WTC11 (cell line): ENCODE data around the gene NUDCD3.

Experiments
- CREB1 ChIP-seq: sonication (generic); formaldehyde crosslinking; IDR thresholded peaks from 2 replicates; pipeline ENCODE4 v1.8.0; 2023; ENCODE audit warnings: mild to moderate bottlenecking, missing genetic modification reagents
- FOXJ3 ChIP-seq: sonication (generic); formaldehyde crosslinking; IDR thresholded peaks from 2 replicates; pipeline ENCODE4 v1.9.0; 2021; ENCODE audit warnings: missing genetic modification reagents, mild to moderate bottlenecking, borderline replicate concordance
- IRF2 ChIP-seq: sonication (generic); formaldehyde crosslinking; IDR thresholded peaks from 2 replicates; pipeline ENCODE4 v1.8.0; 2022; ENCODE audit warnings: low read depth, missing genetic modification reagents, borderline replicate concordance
- NR3C1 ChIP-seq: sonication (generic); formaldehyde crosslinking; conservative IDR thresholded peaks from 2 replicates; pipeline ENCODE4 v1.8.1; 2023; ENCODE audit warnings: low read depth, mild to moderate bottlenecking, missing genetic modification reagents
- TCF7 ChIP-seq: sonication (generic); formaldehyde crosslinking; IDR thresholded peaks from 2 replicates; pipeline ENCODE4 v1.8.0; 2022; ENCODE audit warnings: mild to moderate bottlenecking, low read depth, missing genetic modification reagents, moderate library complexity
- TEAD4 ChIP-seq: sonication (generic); formaldehyde crosslinking; IDR thresholded peaks from 2 replicates; pipeline ENCODE4 v1.8.0; 2022; ENCODE audit warnings: mild to moderate bottlenecking, missing genetic modification reagents
- TP53 ChIP-seq: sonication (generic); formaldehyde crosslinking; IDR thresholded peaks from 2 replicates; pipeline ENCODE4 v1.8.1; 2023; ENCODE audit warnings: mild to moderate bottlenecking, missing genetic modification reagents
- ZNF138 ChIP-seq: sonication (generic); formaldehyde crosslinking; conservative IDR thresholded peaks from 2 replicates; pipeline ENCODE4 v1.8.1; 2022; ENCODE audit warnings: mild to moderate bottlenecking, moderate library complexity, missing genetic modification reagents
- ZNF232 ChIP-seq: sonication (generic); formaldehyde crosslinking; IDR thresholded peaks from 2 replicates; pipeline ENCODE4 v1.8.0; 2022; ENCODE audit warnings: mild to moderate bottlenecking, missing genetic modification reagents
- TF ChIP-seq, protein P1 (sequence below): fragments of 200-600 bp; IDR thresholded peaks from 2 replicates; pipeline ENCODE4 v1.8.0; 2022; ENCODE audit warnings: antibody characterized with exemption
- TF ChIP-seq, protein P2 (sequence below): sonication (generic); formaldehyde crosslinking; IDR thresholded peaks from 2 replicates; pipeline ENCODE4 v1.8.1; 2022; ENCODE audit warnings: low read depth, missing genetic modification reagents, borderline replicate concordance
- TF ChIP-seq, protein P3 (sequence below): fragments of 250-450 bp; sonication (Bioruptor Pico); IDR thresholded peaks from 2 replicates; pipeline ENCODE4 v1.9.0; 2021; ENCODE audit warnings: mild to moderate bottlenecking
- TF ChIP-seq, protein P4 (sequence below): sonication (generic); formaldehyde crosslinking; IDR thresholded peaks from 2 replicates; pipeline ENCODE4 v1.8.1; 2023; ENCODE audit warnings: mild to moderate bottlenecking, missing genetic modification reagents, moderate library complexity
- TF ChIP-seq, protein P5 (sequence below): sonication (generic); formaldehyde crosslinking; IDR thresholded peaks from 2 replicates; pipeline ENCODE4 v1.8.1; 2022; ENCODE audit warnings: low read depth, mild to moderate bottlenecking, moderate library complexity, missing genetic modification reagents, borderline replicate concordance

DNA sequence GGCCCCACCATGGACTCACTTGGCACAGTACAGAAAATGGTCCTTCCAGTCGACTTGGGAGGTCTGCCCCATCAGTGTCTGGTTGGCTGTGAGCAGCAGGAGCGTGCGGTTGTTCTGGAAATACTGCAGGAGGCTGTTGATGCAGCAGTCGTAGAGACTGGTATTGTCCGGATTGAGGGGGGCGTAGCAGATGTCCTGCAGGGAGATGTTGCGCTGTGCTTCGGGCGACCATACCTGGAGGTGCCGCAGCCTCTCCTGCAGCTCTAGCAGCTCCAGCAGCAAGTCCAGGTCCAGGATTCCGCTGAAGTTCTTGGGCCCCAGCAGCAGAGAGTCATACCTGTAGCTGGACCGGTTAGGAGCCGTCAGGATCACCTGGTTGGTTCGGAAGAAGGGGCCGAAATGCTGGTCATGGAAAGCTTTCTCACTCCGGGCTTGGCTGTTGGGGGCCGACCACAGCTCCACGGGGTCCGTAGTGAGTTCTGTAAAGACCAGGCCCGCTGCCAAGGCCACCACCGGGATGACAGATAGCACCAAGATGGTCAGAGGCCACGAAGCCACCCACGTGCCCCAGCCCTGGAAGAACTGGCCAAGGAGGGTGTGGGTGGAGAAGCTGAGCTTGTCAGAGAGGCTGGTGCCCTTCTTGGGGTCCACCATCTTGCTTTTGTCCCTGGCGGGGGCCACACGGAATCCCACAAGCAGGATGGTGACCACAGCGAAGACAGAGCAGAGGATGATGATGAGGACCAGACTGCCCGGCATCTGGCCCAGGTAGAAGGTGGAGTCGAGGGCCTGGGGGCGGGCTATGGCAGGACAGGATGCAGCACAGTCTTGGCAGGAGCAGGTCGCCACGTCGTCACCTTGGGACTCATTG is 48.6 kb upstream of the NUDCD3 start:
- TF ChIP-seq CREB1 (CRISPR knock-in tag), result no peak
- TF ChIP-seq FOXJ3 (CRISPR knock-in tag), result no peak
- TF ChIP-seq, protein P1, sequence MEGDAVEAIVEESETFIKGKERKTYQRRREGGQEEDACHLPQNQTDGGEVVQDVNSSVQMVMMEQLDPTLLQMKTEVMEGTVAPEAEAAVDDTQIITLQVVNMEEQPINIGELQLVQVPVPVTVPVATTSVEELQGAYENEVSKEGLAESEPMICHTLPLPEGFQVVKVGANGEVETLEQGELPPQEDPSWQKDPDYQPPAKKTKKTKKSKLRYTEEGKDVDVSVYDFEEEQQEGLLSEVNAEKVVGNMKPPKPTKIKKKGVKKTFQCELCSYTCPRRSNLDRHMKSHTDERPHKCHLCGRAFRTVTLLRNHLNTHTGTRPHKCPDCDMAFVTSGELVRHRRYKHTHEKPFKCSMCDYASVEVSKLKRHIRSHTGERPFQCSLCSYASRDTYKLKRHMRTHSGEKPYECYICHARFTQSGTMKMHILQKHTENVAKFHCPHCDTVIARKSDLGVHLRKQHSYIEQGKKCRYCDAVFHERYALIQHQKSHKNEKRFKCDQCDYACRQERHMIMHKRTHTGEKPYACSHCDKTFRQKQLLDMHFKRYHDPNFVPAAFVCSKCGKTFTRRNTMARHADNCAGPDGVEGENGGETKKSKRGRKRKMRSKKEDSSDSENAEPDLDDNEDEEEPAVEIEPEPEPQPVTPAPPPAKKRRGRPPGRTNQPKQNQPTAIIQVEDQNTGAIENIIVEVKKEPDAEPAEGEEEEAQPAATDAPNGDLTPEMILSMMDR, result no peak
- TF ChIP-seq, protein P2, sequence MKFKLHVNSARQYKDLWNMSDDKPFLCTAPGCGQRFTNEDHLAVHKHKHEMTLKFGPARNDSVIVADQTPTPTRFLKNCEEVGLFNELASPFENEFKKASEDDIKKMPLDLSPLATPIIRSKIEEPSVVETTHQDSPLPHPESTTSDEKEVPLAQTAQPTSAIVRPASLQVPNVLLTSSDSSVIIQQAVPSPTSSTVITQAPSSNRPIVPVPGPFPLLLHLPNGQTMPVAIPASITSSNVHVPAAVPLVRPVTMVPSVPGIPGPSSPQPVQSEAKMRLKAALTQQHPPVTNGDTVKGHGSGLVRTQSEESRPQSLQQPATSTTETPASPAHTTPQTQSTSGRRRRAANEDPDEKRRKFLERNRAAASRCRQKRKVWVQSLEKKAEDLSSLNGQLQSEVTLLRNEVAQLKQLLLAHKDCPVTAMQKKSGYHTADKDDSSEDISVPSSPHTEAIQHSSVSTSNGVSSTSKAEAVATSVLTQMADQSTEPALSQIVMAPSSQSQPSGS (CRISPR knock-in tag), result no peak
- TF ChIP-seq IRF2 (CRISPR knock-in tag), result no peak
- no peak for TF ChIP-seq NR3C1 (CRISPR knock-in tag)
- TF ChIP-seq TEAD4 (CRISPR knock-in tag), result no peak
- no peak for TF ChIP-seq TCF7 (CRISPR knock-in tag)
- TF ChIP-seq ZNF232, result no peak
- TF ChIP-seq, protein P3, sequence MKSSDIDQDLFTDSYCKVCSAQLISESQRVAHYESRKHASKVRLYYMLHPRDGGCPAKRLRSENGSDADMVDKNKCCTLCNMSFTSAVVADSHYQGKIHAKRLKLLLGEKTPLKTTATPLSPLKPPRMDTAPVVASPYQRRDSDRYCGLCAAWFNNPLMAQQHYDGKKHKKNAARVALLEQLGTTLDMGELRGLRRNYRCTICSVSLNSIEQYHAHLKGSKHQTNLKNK (CRISPR knock-in tag), result no peak
- TF ChIP-seq, protein P4, sequence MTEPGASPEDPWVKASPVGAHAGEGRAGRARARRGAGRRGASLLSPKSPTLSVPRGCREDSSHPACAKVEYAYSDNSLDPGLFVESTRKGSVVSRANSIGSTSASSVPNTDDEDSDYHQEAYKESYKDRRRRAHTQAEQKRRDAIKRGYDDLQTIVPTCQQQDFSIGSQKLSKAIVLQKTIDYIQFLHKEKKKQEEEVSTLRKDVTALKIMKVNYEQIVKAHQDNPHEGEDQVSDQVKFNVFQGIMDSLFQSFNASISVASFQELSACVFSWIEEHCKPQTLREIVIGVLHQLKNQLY (CRISPR knock-in tag), result no peak
- TF ChIP-seq, protein P5, sequence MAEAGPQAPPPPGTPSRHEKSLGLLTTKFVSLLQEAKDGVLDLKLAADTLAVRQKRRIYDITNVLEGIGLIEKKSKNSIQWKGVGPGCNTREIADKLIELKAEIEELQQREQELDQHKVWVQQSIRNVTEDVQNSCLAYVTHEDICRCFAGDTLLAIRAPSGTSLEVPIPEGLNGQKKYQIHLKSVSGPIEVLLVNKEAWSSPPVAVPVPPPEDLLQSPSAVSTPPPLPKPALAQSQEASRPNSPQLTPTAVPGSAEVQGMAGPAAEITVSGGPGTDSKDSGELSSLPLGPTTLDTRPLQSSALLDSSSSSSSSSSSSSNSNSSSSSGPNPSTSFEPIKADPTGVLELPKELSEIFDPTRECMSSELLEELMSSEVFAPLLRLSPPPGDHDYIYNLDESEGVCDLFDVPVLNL (CRISPR knock-in tag), result no peak
- TF ChIP-seq ZNF138, result no peak
- TF ChIP-seq TP53 (CRISPR knock-in tag), result no peak
